OCI-LY7 (cell line): Measurements from ENCODE around the gene ANKRD33B. TPM values are rescaled to one million over a fixed set of nuclear protein-coding genes. Genes with fewer than 3 reads are reported as not detected.

ENCODE experiments used
- BruUV-seq: library from RNA; stranded (reverse); fragments of 400-500 nt; replicated peaks from 2 replicates; lab custom pipeline; 2021; lab: Mats Ljungman, UMichigan
- CTCF ChIA-PET: fragments of 300-600 bp; sonication (Branson Sonifier 250); formaldehyde crosslinking; loops from one replicate; lab custom pipeline; 2022; ENCODE audit warnings: antibody characterized with exemption; ENCODE audit not compliant: unreplicated experiment; lab: Charles Lee
- POLR2A ChIA-PET: fragments of 300-600 bp; sonication (Branson Sonifier 250); formaldehyde crosslinking; loops from one replicate; lab custom pipeline; 2022; ENCODE audit warnings: antibody characterized with exemption; lab: Charles Lee
- DNase-seq: peaks from one replicate; pipeline ENCODE4 v3.0.0-alpha.2; 2015; ENCODE audit warnings: low spot score
- H2AFZ ChIP-seq: fragments of 200-600 bp; sonication (generic), shearing (Covaris generic); 2 replicates; pipeline ENCODE4 v1.6.1; 2014; ENCODE audit warnings: mild to moderate bottlenecking, antibody characterized with exemption, low read length, moderate library complexity
- H3K27ac ChIP-seq: fragments of 200-600 bp; sonication (generic); 2 replicates; pipeline ENCODE4 v1.5.1; 2014; ENCODE audit warnings: mixed run types, low read depth, mild to moderate bottlenecking, moderate library complexity, low read length, inconsistent platforms; ENCODE audit not compliant: poor library complexity, severe bottlenecking
- H3K36me3 ChIP-seq: fragments of 200-600 bp; sonication (generic); 2 replicates; pipeline ENCODE4 v1.6.1; 2014; ENCODE audit warnings: mild to moderate bottlenecking, antibody characterized with exemption, low read length, moderate library complexity, mixed read lengths; ENCODE audit not compliant: insufficient read depth
- H3K4me1 ChIP-seq: fragments of 200-600 bp; sonication (generic); 2 replicates; pipeline ENCODE4 v1.5.1; 2014; ENCODE audit warnings: mild to moderate bottlenecking, low read length; ENCODE audit not compliant: insufficient read depth, poor library complexity, severe bottlenecking
- H3K4me2 ChIP-seq: fragments of 200-600 bp; sonication (generic); 2 replicates; pipeline ENCODE4 v1.6.1; 2014; ENCODE audit warnings: mild to moderate bottlenecking, low read length
- H3K4me3 ChIP-seq: fragments of 200-600 bp; sonication (generic); 2 replicates; pipeline ENCODE4 v1.5.1; 2014; ENCODE audit warnings: mild to moderate bottlenecking, low read depth, low read length; ENCODE audit not compliant: poor library complexity, severe bottlenecking
- H3K79me2 ChIP-seq: fragments of 200-600 bp; sonication (generic); 2 replicates; pipeline ENCODE4 v1.6.1; 2016; ENCODE audit warnings: low read depth, mild to moderate bottlenecking, low read length, moderate library complexity, mixed read lengths; ENCODE audit not compliant: insufficient read depth
- H3K9me2 ChIP-seq: fragments of 200-600 bp; sonication (generic); 2 replicates; pipeline ENCODE4 v1.6.1; 2016; ENCODE audit warnings: mild to moderate bottlenecking, low read length, mixed read lengths; ENCODE audit not compliant: insufficient read depth
- H3K9me3 ChIP-seq: fragments of 200-600 bp; sonication (generic); 2 replicates; pipeline ENCODE4 v1.6.1; 2014; ENCODE audit warnings: mild to moderate bottlenecking, mixed run types, low read length, mixed read lengths
- H4K20me1 ChIP-seq: fragments of 200-600 bp; sonication (generic); 2 replicates; pipeline ENCODE4 v1.6.1; 2014; ENCODE audit warnings: mild to moderate bottlenecking, antibody characterized with exemption, low read length, moderate library complexity, mixed read lengths; ENCODE audit not compliant: insufficient read depth
- CTCF ChIP-seq: fragments of 200-600 bp; sonication (generic); conservative IDR thresholded peaks from 2 replicates; pipeline ENCODE4 v1.5.1; 2014; ENCODE audit warnings: mild to moderate bottlenecking, antibody characterized with exemption, low read length, moderate library complexity, mixed read lengths
- EZH2phosphoT487 ChIP-seq: fragments of 200-600 bp; sonication (generic); IDR thresholded peaks from 2 replicates; pipeline ENCODE4 v1.6.1; 2018; ENCODE audit warnings: low read depth, borderline replicate concordance, mild to moderate bottlenecking, mixed run types, antibody characterized with exemption, low read length, moderate library complexity, mixed read lengths
- intact Hi-C: fragments of 100-400 bp; cut with micrococcal nuclease; formaldehyde crosslinking; loops from one replicate; pipeline ENCODE4 v1.10.0; 2022; ENCODE audit not compliant: unreplicated experiment
- total RNA-seq, 2 experiments: library from RNA; depleted of rRNA in 1 of 2; stranded (reverse); fragments of >200 nt in 1 of 2; shearing (Covaris generic) in 1 of 2; gene quantifications; 2 replicates each; pipeline ENCODE4 v1.2.3, GENCODE V29; 2014 to 2022

Gene ANKRD33B
- total RNA-seq, 2 experiments from 2014 or later = 5.6 to 11.4 TPM

GRCh38 chr5:10518347-10518746 lies 45.5 kb upstream of the ANKRD33B start:
- ChIA-PET POLR2A (interaction anchor here (0.7 kb wide), 1 partner anchor 10 kb away, joined by 3 read pairs; no protein-coding TSS in a partner anchor), CTCF (no interaction called here)
- Histone ChIP-seq H3K36me3 (no peaks in the 10 kb centered on the region), H3K4me2 (no peak overlapping the region), H3K79me2 (no peaks in the 10 kb centered on the region), H4K20me1 (no peaks in the 10 kb centered on the region), H3K4me1 (no peaks in the 10 kb centered on the region), H3K27ac (no peak overlapping the region), H3K9me2 (no peaks in the 10 kb centered on the region), H3K4me3 (no peak overlapping the region), H3K9me3 (peaks cover 5% of the 10 kb centered on the region; the same call in 1 of the 2 replicates), H2AFZ (no peak overlapping the region)
- no peak for DNase-seq
- intact Hi-C loops = no loop called here
- no TSS peak for BruUV-seq
- no peak for TF ChIP-seq CTCF
- TF ChIP-seq EZH2phosphoT487 = no peak

- ChIA-PET CTCF (no interaction called here), POLR2A (interaction anchor here (1.3 kb wide), 1 partner anchor 9 kb away, joined by 4 read pairs; no protein-coding TSS in a partner anchor)
- no peak overlapping the region for H2AFZ ChIP-seq
- H3K79me2 ChIP-seq = no peaks in the 10 kb centered on the region
- H3K27ac ChIP-seq = no peak overlapping the region
- BruUV-seq = no TSS peak
- TF ChIP-seq CTCF (no peak), EZH2phosphoT487 (no peak)
- H3K36me3 ChIP-seq = no peaks in the 10 kb centered on the region
- H4K20me1 ChIP-seq = no peaks in the 10 kb centered on the region
- H3K9me3 ChIP-seq = peaks cover 5% of the 10 kb centered on the region; the same call in 1 of the 2 replicates
- DNase-seq = no peak
- no peaks in the 10 kb centered on the region for H3K9me2 ChIP-seq
- intact Hi-C loops = no loop called here
- H3K4me1 ChIP-seq = peaks cover under 1% of the 10 kb centered on the region
- H3K4me3 ChIP-seq = no peak overlapping the region
- H3K4me2 ChIP-seq = no peak overlapping the region
Measured at GRCh38 chr5:10519729-10520128, 44.1 kb upstream of the ANKRD33B start.

- CTCF ChIA-PET = no interaction called here
- TF ChIP-seq EZH2phosphoT487 = no peak
- no peak for TF ChIP-seq CTCF
Measured at GRCh38 chr5:10520706-10521105, 43.2 kb upstream of the ANKRD33B start.

More at GRCh38 chr5:10520706-10521105, 43.2 kb upstream of the ANKRD33B start:
- Histone ChIP-seq H2AFZ (no peak overlapping the region), H4K20me1 (no peaks in the 10 kb centered on the region), H3K27ac (no peak overlapping the region), H3K79me2 (no peaks in the 10 kb centered on the region), H3K4me1 (peaks cover 7% of the 10 kb centered on the region), H3K4me3 (no peak overlapping the region), H3K9me2 (no peaks in the 10 kb centered on the region), H3K36me3 (no peaks in the 10 kb centered on the region), H3K4me2 (no peak overlapping the region), H3K9me3 (no peaks in the 10 kb centered on the region; the same call in 1 of the 2 replicates)
- DNase-seq = no peak
- intact Hi-C loops = no loop called here
- POLR2A ChIA-PET = no interaction called here
- BruUV-seq = no TSS peak
